Measurements from ENCODE around the gene BOLA3. TPM values are rescaled to one million over a fixed set of nuclear protein-coding genes. Genes with fewer than 3 reads are reported as not detected.

BOLA3 gene
- polyA plus RNA-seq, 1 donor from 2014 or later: 89.1 TPM

DNA sequence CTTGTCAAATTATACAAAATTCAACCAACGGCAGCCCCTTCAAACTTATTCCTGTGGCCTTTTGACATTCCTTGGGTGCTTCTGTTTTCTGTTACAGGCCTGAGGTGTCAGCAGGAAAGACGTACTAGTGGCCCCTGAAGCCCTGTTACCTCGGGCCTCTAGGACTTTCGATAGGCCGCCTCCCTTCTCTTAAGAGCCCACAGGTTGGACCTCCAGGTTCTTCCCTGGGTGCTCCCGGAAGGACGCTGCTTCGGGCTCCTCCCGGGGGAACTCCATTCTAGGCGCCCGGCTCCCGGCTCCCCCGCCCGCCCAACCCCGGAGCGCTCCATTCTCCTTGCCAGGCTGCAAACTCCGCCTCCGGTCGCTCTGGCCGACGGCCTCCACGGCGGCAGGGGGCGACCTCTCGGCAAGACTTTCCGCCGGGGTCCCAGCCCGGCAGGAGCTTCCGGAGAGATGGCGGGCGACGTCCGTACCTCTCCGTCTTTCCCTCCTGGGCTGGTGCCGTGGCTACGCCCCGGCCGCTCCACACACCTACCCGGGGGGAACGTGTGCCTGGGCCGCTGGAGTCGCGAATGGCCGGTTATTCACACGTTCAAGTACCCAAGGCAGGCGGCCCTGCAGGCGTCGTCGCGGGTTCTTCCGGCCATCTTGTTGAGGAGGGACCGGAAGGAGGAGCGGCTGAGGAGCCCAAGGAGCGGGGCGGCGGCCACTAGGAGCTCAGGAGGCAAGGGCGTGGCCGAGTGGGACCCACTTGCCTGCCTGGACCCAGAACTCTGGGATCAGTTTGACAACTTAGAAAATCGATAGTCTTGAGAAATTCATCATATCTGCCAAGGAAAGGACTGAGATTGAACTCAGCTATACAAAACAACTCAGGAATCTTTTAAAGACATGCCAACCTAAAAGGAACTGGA, 27.5 kb downstream of the BOLA3 start (continued):
- no peak for TF ChIP-seq EP300 (conservative IDR thresholded peaks at IDR 0.05; ENCODE audit: poor library complexity, severe bottlenecking)

DNA sequence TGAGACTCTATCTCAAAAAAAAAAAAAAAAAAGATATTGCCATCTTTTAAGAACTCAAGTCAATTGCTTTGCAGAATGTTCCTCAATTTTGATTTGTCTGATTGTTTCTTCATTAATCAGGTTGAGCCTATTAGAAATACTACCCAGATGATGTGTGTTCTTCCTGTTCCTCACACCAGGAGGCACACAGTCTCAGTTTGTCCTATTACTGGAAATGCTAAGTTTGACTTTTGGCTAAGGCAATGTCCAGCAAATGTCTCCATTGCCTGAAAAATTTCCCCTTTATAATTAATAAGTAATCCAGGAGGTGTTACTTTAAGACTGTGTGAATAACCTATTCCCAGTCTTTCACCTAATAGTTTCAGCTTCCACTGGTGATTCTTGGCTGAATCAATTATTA, 28.4 kb downstream of the BOLA3 start:
- no peaks in the 10 kb centered on the region for H3K36me3 ChIP-seq (ENCODE audit: insufficient read depth, low read length)
- H3K9me3 ChIP-seq (ENCODE audit: low read length): no peaks in the 10 kb centered on the region
- H2AFZ ChIP-seq (ENCODE audit: low read depth, low read length): no peak overlapping the region
- no peak overlapping the region for H3K4me2 ChIP-seq (ENCODE audit: low read length)
- TF ChIP-seq EP300 (conservative IDR thresholded peaks at IDR 0.05; ENCODE audit: poor library complexity, severe bottlenecking): no peak
- TF ChIP-seq RAD21 (conservative IDR thresholded peaks at IDR 0.05): no peak
- no peak for TF ChIP-seq SMC3 (conservative IDR thresholded peaks at IDR 0.05; ENCODE audit: poor library complexity)
- no peak for TF ChIP-seq POLR2AphosphoS5 (IDR thresholded peaks at IDR 0.05)
- no peak for TF ChIP-seq MXI1 (conservative IDR thresholded peaks at IDR 0.05; ENCODE audit: poor library complexity, severe bottlenecking)
- TF ChIP-seq, protein P1, sequence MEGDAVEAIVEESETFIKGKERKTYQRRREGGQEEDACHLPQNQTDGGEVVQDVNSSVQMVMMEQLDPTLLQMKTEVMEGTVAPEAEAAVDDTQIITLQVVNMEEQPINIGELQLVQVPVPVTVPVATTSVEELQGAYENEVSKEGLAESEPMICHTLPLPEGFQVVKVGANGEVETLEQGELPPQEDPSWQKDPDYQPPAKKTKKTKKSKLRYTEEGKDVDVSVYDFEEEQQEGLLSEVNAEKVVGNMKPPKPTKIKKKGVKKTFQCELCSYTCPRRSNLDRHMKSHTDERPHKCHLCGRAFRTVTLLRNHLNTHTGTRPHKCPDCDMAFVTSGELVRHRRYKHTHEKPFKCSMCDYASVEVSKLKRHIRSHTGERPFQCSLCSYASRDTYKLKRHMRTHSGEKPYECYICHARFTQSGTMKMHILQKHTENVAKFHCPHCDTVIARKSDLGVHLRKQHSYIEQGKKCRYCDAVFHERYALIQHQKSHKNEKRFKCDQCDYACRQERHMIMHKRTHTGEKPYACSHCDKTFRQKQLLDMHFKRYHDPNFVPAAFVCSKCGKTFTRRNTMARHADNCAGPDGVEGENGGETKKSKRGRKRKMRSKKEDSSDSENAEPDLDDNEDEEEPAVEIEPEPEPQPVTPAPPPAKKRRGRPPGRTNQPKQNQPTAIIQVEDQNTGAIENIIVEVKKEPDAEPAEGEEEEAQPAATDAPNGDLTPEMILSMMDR (IDR thresholded peaks at IDR 0.05; ENCODE audit: poor library complexity, severe bottlenecking): no peak
- no peak for TF ChIP-seq EZH2 (IDR thresholded peaks at IDR 0.05; ENCODE audit: borderline replicate concordance, insufficient read depth, low read length, poor library complexity, severe bottlenecking)
- H4K20me1 ChIP-seq (ENCODE audit: insufficient read depth): no peaks in the 10 kb centered on the region
- H3K27me3 ChIP-seq (ENCODE audit: insufficient read depth, low read depth, low read length): no peaks in the 10 kb centered on the region
- no peaks in the 10 kb centered on the region for H3F3A ChIP-seq (ENCODE audit: insufficient read depth, low read length, poor library complexity, severe bottlenecking)
- H3K9me2 ChIP-seq (ENCODE audit: insufficient read depth, low read length): no peaks in the 10 kb centered on the region
- no peak overlapping the region for H3K4me3 ChIP-seq (ENCODE audit: low read length)
- no peaks in the 10 kb centered on the region for H3K79me2 ChIP-seq (replicated peaks; ENCODE audit: insufficient read depth, low read length)
- H3K27ac ChIP-seq (ENCODE audit: low read length): no peak overlapping the region
- H3K9ac ChIP-seq (ENCODE audit: low read length): no peak overlapping the region

DNA sequence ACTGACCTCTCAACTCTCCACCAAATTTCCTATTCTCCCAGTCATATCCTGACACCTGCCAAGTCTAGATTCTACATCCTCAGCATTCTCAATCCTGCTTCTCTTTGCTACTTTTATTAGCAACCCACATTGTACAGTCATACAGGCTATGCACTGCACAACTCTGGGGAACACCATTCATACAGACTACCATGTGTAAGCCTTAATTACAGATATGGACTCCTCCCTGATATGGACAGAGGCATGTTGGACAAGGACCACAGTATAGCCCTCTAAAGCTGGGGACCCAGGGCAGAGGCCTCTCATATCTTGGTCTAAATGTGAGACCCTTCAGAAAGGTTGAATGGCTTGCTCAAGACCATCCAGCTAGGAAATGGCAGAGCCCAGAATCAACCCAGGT, 36.3 kb downstream of the BOLA3 start:
- Histone ChIP-seq H3K27ac (ENCODE audit: low read length) (no peak overlapping the region), H2AFZ (ENCODE audit: low read depth, low read length) (no peak overlapping the region), H3K4me3 (ENCODE audit: low read length) (no peak overlapping the region), H3K27me3 (ENCODE audit: insufficient read depth, low read depth, low read length) (no peaks in the 10 kb centered on the region), H4K20me1 (ENCODE audit: insufficient read depth) (no peaks in the 10 kb centered on the region), H3K4me2 (ENCODE audit: low read length) (no peak overlapping the region), H3F3A (ENCODE audit: insufficient read depth, low read length, poor library complexity, severe bottlenecking) (no peaks in the 10 kb centered on the region), H3K79me2 (replicated peaks; ENCODE audit: insufficient read depth, low read length) (no peaks in the 10 kb centered on the region), H3K9ac (ENCODE audit: low read length) (no peak overlapping the region), H3K36me3 (ENCODE audit: insufficient read depth, low read length) (no peaks in the 10 kb centered on the region), H3K9me2 (ENCODE audit: insufficient read depth, low read length) (no peaks in the 10 kb centered on the region), H3K9me3 (ENCODE audit: low read length) (no peaks in the 10 kb centered on the region)
- TF ChIP-seq, protein P1 (IDR thresholded peaks at IDR 0.05; ENCODE audit: poor library complexity, severe bottlenecking): no peak
- TF ChIP-seq TAF1 (IDR thresholded peaks at IDR 0.05; ENCODE audit: low read depth) (no peak), MXI1 (conservative IDR thresholded peaks at IDR 0.05; ENCODE audit: poor library complexity, severe bottlenecking) (no peak), RAD21 (conservative IDR thresholded peaks at IDR 0.05) (no peak), EZH2 (IDR thresholded peaks at IDR 0.05; ENCODE audit: borderline replicate concordance, insufficient read depth, low read length, poor library complexity, severe bottlenecking) (no peak)
